Left ventricle myocardium superior (tissue), 1 donor: ENCODE results near the gene SPRTN. TPM values are rescaled to one million over a fixed set of nuclear protein-coding genes. Genes with fewer than 3 reads are reported as not detected.

Experiments used
- ATAC-seq: fragments of 200-7000 bp; cut with Tn5 transposase; one replicate; pipeline ENCODE4 v1.9.1; 2020; ENCODE audit warnings: mild to moderate bottlenecking, moderate library complexity
- DNase-seq: peaks from one replicate; pipeline ENCODE4 v3.0.0-alpha.2; 2020
- intact Hi-C: fragments of 100-400 bp; cut with micrococcal nuclease; formaldehyde crosslinking; loops from one replicate; pipeline ENCODE4 v1.11.0; 2022
- total RNA-seq: library from RNA; stranded (reverse); fragmentation: NEBNext Ultra II Directional; extraction: Animal tissue kit (Norgen Biotek cat#: 25700); gene quantifications from one replicate; pipeline ENCODE4 v1.2.1, GENCODE V29; 2021
- donor health status: DM: no; HTN: yes; CAD: no; lungs with severe emphysema.

SPRTN gene
- total RNA-seq, 1 donor from 2014 or later = 6.6 TPM

DNA sequence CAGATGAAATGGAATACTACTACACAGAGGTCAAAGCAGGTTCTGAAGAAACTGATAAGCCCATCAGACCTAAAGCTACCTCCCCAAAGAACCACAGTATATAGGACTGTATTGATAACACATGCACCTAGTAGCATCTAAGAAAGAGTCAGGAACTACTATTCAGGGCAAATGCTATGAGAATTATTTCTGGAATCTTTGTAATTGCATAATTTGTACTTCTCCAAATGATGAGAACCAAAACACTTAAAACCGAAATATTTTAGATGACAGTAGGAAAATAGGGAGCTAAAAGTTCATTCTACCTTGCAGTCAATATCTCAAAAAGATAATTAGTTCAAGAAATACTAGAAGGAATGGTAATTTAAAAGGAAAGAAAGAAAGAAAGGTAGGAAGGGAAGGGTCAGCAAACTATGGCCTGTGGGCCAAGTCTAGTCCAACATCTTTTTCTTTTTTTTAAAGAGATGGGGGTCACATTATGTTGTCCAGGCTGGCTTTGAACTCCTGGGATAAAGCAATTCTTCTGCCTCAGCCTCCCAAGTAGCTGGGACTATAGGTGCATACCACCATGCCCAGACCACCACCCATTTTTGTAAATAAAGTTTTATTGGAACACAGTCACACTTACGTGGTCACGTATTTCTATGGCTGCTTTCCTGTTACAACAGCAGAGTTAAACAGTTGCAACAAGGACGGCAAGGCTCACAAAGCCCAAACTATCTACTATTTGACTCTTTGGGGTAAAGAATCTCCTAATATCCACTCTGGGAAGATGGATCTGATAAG lies 60.0 kb downstream of the SPRTN start:
- intact Hi-C loops = no loop called here
- ATAC-seq (no peak), DNase-seq (no peak)

DNA sequence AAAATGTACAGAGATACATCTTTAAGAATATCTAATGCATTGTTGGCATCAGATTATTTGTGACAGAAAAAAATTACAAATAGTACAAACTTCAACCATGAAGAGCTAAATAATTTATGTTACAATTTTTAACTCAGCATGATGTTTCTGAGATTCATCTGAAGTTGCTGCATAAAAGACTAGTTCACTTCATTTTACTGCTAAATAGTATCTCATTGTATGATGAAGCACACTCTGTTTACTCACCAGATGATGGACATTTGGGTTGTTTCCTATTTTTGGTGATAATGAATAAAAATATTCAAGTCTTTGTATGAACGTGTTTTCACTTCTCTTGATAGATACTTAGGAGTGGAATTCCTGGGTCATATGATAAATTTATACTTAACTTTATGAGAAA lies 63.4 kb downstream of the SPRTN start:
- no peak for DNase-seq
- intact Hi-C loops = no loop called here
- ATAC-seq = no peak

DNA sequence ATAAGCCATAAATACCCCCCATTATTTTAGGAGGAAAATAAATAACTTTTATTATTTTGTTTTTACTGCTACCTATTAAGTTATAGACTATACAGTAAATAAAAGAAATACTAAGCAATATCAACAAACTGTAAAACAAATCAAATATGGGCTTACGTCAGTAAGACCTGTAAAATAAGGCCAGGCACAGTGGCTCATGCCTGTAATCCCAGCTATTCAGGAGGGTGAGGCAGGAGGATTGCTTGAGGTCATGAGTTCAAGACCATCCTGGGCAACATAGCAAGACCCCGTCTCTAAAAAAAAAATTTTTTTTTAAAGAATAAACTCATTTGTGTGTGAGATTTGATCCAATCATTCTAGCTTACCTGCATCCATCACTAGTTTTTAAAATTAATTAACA lies 66.2 kb downstream of the SPRTN start:
- DNase-seq = no peak
- no peak for ATAC-seq
- intact Hi-C loops = no loop called here

Other genes starting within 250 kb of the SPRTN start
- gene TRIM67, start 176.2 kb upstream of the SPRTN start, total RNA-seq = not detected
- 62.2 TPM for gene GNPAT, start 97.1 kb upstream of the SPRTN start, total RNA-seq
- gene EXOC8, start 441 bp upstream of the SPRTN start, total RNA-seq = 11.1 TPM
- gene EGLN1, start 84.0 kb downstream of the SPRTN start, total RNA-seq = 79.8 TPM
- gene TSNAX, start 190.4 kb downstream of the SPRTN start, total RNA-seq = 26.7 TPM